Fibroblast of skin of right biceps (primary cell): Measurements from ENCODE around the gene FADS1.

Experiments
- DNase-seq: peaks from one replicate; pipeline ENCODE4 v3.0.0-alpha.2; 2013

FADS1 gene

GRCh38 chr11:61820174-61820573 is 3.4 kb upstream of the FADS1 start:
- peak; percentile 37 for DNase-seq

- no peak for DNase-seq
Observed at GRCh38 chr11:61817471-61818202, 834 bp upstream of the FADS1 start.

GRCh38 chr11:61815790-61816735 is 740 bp downstream of the FADS1 start:
- DNase-seq: peak; percentile 72

- DNase-seq: peak; percentile 90
Observed at GRCh38 chr11:61814958-61815789, 1.6 kb downstream of the FADS1 start.

GRCh38 chr11:61814247-61814957 is 2.4 kb downstream of the FADS1 start:
- peak; percentile 35 for DNase-seq

GRCh38 chr11:61812736-61813411 is 3.9 kb downstream of the FADS1 start:
- no peak for DNase-seq

GRCh38 chr11:61811831-61812230 is 5.0 kb downstream of the FADS1 start:
- DNase-seq: no peak

- DNase-seq: no peak
Observed at GRCh38 chr11:61810671-61811175, 6.1 kb downstream of the FADS1 start.

GRCh38 chr11:61806785-61807184 is 10.0 kb downstream of the FADS1 start:
- no peak for DNase-seq

GRCh38 chr11:61805146-61805545 is 11.7 kb downstream of the FADS1 start:
- no peak for DNase-seq

- peak; percentile 29 for DNase-seq
Observed at GRCh38 chr11:61803889-61804647, 12.7 kb downstream of the FADS1 start.

- no peak for DNase-seq
Observed at GRCh38 chr11:61802605-61803004, 14.2 kb downstream of the FADS1 start.

GRCh38 chr11:61800331-61801281 is 16.2 kb downstream of the FADS1 start:
- DNase-seq: no peak

- no peak for DNase-seq
Observed at GRCh38 chr11:61799665-61800284, 17.0 kb downstream of the FADS1 start.

- DNase-seq: peak; percentile 74
Observed at GRCh38 chr11:61797263-61797944, 19.4 kb downstream of the FADS1 start.

- DNase-seq: no peak
Observed at GRCh38 chr11:61795876-61796526, 20.8 kb downstream of the FADS1 start.

- DNase-seq: no peak
Observed at GRCh38 chr11:61795459-61795858, 21.3 kb downstream of the FADS1 start.

GRCh38 chr11:61794579-61794978 is 22.2 kb downstream of the FADS1 start:
- DNase-seq: no peak
